ENCODE results near the gene LRRC36.

LRRC36 gene, protein sequence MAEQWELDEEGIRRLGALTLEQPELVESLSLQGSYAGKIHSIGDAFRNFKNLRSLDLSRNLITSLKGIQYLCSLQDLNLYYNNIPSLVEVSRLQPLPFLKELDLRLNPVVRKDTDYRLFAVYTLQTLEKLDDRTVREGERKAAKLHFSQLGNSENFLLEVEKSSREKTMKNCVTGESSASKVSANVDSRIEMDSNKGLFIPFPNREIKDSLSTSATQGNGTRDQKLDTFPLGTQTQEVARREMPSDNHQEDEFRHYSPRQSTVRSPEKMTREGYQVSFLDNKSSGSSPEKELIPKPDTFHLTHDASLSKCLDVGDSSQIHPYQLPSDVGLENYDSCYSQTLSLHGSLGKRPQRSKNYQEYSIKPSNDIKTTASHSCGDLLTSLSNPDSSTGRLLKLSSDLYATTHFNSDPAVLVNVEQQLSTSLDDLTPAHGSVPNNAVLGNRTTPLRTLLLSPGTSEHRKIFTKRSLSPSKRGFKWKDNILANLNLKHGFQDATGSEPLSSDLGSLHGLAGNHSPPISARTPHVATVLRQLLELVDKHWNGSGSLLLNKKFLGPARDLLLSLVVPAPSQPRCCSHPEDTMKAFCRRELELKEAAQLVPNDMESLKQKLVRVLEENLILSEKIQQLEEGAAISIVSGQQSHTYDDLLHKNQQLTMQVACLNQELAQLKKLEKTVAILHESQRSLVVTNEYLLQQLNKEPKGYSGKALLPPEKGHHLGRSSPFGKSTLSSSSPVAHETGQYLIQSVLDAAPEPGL

DNA sequence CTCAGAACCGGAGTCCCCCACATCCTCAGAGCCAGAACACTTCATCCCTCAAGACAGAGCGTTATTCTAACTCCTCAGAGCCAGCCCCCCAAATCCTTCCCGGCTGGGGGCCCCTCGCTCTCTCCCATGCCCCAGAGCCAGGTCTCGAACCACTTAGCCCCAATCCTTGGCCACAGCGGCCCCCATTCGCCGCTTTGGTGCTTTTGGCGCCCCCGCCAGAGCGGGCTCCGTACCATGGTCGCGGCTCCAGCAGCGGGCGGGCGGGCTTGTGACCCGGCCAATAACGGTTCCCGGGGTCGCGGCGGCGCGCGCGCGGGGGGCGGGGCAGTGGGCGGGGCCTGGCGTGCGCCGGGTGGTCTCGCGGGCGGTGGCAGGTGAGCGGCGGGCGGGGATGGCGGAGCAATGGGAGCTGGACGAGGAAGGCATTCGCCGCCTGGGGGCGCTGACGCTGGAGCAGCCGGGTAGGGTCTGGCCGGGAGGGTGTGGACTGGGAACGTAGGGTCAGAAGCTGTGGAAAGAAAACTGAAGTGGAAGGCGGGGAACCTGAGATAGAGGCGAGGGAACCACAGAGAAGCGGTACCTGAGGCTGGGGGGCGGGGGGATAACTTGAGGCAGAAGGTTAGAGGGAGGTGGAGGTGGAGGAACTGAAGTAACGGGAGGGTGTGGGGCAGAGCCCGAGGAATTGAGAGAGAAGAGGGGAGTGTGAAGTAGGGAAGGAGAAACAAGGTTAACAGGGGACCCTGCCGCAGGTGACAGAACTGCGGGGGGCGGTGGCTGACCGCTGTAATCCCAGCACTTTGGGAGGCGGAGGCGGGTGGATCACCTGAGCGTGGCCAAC lies at the start of gene LRRC36, which contains the start of gene KCTD19:
LRRC36 (plus strand) TSS at position 344 of the 838 bp plus-strand sequence; CDS start at position 392, 48 bp downstream.
KCTD19 (minus strand) TSS at position 270 of the 838 bp plus-strand sequence; CDS start at position 236, 34 bp downstream.
- peak; percentile 13 to 25 for DNase-seq (ENCODE audit: low read depth in 1 of 2, low spot score in 1 of 2)

DNA sequence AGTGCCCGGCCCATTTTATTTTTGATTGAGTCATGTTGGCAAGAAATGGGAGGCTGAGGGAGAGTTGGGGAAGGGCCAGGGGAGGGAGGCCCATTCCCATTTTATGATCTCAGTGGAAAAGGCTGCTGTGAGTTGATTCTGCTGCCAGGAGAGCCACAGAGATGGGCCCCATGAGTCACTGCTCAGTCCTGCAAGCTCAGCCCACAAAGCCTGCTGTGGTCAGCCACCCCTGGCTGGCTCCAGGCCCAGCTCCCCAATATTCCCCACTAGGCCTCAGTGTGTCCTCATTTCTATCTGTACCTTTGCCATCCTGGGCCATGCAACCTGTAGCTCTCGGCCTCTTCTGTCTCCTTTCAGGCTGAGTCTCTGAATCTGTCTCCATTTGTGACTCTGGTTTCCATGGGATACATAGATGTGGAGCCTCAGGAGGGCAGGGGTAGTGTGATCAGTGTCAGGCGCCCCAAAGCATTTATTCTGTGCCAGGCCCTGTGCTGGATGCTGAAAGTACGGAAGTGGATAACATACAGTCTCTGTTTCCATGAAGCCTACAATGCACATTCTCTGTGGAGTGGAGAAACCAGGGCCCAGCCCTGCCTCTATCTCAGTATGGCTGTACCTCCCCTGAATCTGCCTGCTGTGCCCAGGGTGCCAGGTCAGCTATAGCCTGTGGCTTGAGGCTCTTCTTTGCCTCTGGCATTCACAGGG lies 49.2 kb upstream of the LRRC36 start:
- DNase-seq (ENCODE audit: low read depth in 1 of 2, low spot score in 1 of 2): no peak

- DNase-seq (ENCODE audit: low read depth in 1 of 2, low spot score in 1 of 2): no peak
These were observed 48.4 kb upstream of the LRRC36 start for GRCh38 chr16:67277999-67278772.

DNA sequence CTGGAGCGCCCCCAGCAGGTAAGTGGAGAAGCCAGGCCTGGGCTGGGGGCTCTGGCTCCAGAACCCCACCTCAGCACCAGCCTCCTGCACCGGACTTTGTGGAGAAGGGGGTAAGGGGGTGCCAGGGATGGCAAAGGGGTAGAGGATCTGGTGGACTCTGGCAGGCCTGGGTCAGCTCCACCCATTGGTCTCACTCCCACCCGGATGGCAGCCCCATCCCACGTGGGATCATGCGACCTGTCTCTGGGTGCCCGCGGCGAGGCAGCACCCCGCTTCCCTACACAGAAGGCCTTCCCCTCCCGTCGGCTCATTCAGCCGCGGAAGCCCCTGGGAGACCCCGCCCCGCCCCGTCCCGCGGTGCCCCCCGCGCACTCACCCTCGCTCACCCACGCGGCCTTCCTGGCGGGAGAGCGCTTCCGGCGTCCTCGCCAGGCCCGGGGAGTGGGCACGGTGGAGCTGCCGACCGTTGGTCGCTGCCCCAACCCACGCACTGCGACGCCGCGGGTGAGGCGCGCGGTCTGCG lies 47.8 kb upstream of the LRRC36 start:
- DNase-seq (ENCODE audit: low read depth in 1 of 2, low spot score in 1 of 2): peak; percentile 45 to 52

GRCh38 chr16:67279296-67280089 lies 47.1 kb upstream of the LRRC36 start, which contains the start of gene PLEKHG4:
Gene PLEKHG4 (plus strand): TSS chr16:67279532. CDS start chr16:67280045, 513 bp downstream.
- DNase-seq (ENCODE audit: low read depth in 1 of 2, low spot score in 1 of 2): peak; percentile 69 to 73

GRCh38 chr16:67280090-67281015 lies 46.3 kb upstream of the LRRC36 start:
- no peak for DNase-seq (ENCODE audit: low read depth in 1 of 2, low spot score in 1 of 2)

DNA sequence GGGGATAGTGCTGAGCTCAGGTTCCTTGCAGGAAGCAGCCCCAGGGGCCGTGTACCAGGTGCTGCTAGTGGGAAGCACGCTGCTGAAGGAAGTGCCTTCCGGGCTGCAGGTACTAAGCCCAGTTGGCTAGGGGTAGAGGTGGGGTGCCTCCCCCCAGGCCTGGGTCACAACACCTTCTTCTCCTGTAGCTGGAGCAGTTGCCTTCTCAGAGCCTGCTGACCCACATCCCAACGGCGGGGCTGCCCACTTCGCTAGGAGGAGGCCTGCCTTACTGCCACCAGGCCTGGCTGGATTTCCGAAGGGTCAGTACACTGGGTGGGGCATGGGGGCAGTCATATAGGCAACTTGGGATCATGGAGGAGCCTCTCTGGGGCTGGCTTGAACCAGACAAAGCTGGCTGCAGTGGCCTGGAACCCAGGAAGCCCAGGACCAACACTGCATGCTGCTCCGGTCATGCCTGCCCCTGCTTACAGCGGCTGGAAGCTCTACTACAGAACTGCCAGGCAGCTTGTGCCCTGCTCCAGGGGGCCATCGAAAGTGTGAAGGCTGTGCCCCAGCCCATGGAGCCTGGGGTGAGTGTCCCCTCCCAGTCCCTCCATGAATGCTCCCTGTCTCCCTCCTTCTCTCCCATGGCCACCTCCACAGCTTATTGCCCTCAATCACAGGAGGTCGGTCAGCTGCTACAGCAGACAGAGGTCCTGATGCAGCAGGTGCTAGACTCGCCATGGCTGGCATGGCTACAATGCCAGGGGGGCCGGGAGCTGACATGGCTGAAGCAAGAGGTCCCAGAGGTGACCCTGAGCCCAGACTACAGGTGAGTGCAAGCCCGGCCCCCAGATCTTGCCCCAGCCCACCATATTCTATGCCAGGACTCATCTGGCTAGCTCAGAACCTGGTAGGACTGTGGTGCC lies 44.8 kb upstream of the LRRC36 start:
- no peak for DNase-seq (ENCODE audit: low read depth in 1 of 2, low spot score in 1 of 2)

- DNase-seq (ENCODE audit: low read depth in 1 of 2, low spot score in 1 of 2): no peak
These were observed 44.2 kb upstream of the LRRC36 start for GRCh38 chr16:67282447-67282805.

DNA sequence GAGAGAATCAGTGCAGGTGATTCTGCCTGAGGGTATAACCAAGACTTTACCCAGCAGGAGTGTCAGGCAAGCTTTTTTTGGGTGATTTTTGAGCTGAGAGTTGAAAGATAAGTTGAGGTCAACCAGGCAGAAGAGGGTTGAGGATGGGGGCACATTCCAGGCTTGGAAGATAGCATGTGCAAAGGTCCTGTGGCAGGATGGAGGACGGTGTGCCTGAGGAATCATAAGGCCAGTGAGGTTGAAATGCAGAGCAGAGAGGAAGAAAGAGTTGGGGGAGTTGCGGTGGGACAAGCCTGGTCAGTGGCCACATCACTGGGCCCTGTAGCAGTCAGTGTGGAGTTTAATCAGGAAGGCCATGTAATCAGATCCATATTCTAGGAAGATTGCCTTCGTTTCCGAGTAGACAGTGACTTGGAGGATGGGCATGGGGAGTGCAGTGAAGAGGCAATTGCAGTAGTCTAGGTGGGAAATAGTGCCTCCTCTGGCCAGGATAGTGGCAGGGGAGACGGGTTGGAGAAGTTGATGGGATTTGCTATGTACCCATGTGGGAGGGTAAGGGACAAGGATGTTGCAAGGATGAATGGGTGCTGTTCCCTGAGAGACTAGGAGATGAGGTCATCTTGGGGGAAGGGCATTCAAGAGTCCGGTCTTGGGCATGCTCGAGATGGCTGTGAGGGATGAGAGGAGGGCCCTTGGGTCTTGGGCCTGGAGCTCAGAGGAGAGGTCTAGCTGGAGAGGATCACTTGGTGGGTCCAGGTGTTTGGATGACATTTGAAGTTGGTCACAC lies 43.4 kb upstream of the LRRC36 start:
- no peak for DNase-seq (ENCODE audit: low read depth in 1 of 2, low spot score in 1 of 2)

DNA sequence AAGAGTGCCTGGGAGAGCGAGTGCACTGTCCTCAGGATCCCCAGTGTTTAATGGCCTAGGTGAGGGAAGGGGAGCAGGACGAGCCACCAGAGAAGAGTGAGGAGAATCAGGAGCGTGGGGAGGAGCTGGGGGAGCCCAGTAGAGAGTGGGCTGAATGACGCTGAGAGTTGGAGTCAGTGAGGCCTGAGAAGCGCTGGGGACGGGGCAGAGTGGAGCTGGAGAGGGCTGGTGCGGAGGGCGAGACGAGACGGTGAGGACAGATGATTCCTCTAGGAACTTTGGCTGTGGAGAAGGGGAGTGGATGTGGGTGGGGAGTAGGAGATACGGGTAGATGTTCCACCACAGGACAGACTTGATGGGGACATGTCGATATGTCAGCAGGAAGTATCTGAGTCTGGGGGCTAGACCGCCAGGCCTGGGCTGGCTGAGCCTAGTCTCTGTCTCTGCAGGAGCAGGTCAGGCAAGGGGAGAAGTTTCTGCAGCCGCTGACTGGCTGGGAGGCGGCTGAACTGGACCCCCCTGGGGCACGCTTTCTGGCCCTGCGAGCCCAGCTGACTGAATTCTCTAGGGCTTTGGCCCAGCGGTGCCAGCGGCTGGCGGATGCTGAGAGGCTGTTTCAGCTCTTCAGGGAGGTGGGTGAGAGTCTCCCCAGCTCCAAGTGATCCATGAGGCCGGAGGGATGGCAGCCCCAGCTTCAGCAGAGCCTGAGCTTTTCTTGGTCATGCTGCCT lies 42.6 kb upstream of the LRRC36 start:
- no peak for DNase-seq (ENCODE audit: low read depth in 1 of 2, low spot score in 1 of 2)

GRCh38 chr16:67284699-67285646 lies 41.6 kb upstream of the LRRC36 start:
- DNase-seq (ENCODE audit: low read depth in 1 of 2, low spot score in 1 of 2): no peak

DNA sequence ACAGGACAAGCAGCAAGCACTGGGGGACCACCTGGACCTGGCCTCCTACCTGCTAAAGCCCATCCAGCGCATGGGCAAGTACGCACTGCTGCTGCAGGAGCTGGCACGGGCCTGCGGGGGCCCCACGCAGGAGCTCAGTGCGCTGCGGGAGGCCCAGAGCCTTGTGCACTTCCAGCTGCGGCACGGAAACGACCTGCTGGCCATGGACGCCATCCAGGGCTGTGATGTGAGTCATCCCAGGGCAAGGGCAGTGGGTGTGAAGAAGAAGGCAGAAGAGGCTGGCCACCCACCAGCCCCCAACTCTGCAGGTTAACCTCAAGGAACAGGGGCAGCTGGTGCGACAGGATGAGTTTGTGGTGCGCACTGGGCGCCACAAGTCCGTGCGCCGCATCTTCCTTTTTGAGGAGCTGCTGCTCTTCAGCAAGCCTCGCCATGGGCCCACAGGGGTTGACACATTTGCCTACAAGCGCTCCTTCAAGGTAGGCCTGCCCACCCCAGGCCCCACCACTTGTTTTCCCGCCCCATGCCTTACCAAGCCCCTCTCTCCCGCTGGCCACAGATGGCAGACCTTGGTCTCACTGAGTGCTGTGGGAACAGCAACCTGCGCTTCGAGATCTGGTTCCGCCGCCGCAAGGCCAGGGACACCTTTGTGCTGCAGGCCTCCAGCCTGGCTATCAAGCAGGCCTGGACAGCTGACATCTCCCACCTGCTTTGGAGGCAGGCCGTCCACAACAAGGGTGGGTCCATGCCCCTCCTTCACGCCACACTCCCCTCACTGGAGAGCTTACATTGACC lies 40.0 kb upstream of the LRRC36 start:
- no peak for DNase-seq (ENCODE audit: low read depth in 1 of 2, low spot score in 1 of 2)

DNA sequence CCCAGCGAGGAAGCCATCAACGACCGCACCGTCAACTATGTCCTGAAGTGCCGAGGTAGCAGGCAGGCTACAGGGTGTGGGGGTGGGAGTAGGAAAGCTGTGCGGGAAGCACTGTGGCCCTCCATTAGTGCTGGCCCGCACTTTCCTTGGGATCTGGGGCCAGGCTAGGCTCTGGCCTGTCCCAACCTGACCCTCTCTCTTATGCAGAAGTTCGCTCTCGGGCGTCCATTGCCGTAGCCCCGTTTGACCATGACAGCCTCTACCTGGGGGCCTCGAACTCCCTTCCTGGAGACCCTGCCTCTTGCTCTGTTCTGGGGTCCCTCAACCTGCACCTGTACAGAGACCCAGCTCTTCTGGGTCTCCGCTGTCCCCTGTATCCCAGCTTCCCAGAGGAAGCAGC lies 38.7 kb upstream of the LRRC36 start:
- DNase-seq (ENCODE audit: low read depth in 1 of 2, low spot score in 1 of 2): no peak
